K562 (cell line): ENCODE data around the gene NTRK2. TPM values are rescaled to one million over a fixed set of nuclear protein-coding genes. Genes with fewer than 3 reads are reported as not detected.

Experiments used
- ATAC-seq: fragments of 200-7000 bp; cut with Tn5 transposase; 3 replicates; pipeline ENCODE4 v1.9.1; 2020; ENCODE audit warnings: moderate library complexity
- BruUV-seq: library from RNA; stranded (reverse); fragments of 400-500 nt; replicated peaks from 2 replicates; lab custom pipeline; 2021; lab: Mats Ljungman, UMichigan
- CTCF ChIA-PET: fragments of 300-600 bp; formaldehyde crosslinking; extraction: SDS; loops from one replicate; lab custom pipeline; 2021; ENCODE audit warnings: low intra/inter-chr PET ratio; lab: Yijun Ruan, JAX
- POLR2A ChIA-PET: fragments of 300-600, 350-650 bp; sonication (Branson Sonifier 250); formaldehyde crosslinking; extraction: SDS; loops from one replicate; lab custom pipeline; 2021; ENCODE audit warnings: antibody characterized with exemption, inconsistent platforms; lab: Yijun Ruan, JAX
- DNase-seq, 4 experiments: peaks; one replicate each; pipeline versions ENCODE4 v3.0.0 to v3.0.0-alpha.2; 2011 to 2018; ENCODE audit warnings: low spot score in 3 of 4, mixed read lengths in 3 of 4; ENCODE audit errors: extremely low read depth in 1 of 4
- FAIRE-seq: peaks from 2 replicates; lab custom pipeline; 2011; peaks lifted over from hg19 to GRCh38; lab: Jason Lieb, UNC
- H2AFZ ChIP-seq: 2 replicates; pipeline ENCODE4 v1.6.0; 2011; ENCODE audit warnings: low read depth, low read length, control low read depth, inconsistent platforms
- H3K27ac ChIP-seq: fragments of 200-600 bp; 3 replicates; pipeline ENCODE4 v1.8.0; 2011; ENCODE audit warnings: low read depth, mild to moderate bottlenecking, control low read depth, inconsistent platforms, low read length, moderate library complexity, mixed read lengths; ENCODE audit errors: extremely low read depth
- H3K27me3 ChIP-seq, 2 experiments: fragments of 300-600 bp in 1 of 2; 2 replicates in 1 of 2; 3 replicates in 1 of 2; pipeline versions ENCODE4 v1.6.0 to v1.8.0; 2011; ENCODE audit warnings: inconsistent platforms in 2 of 2, low read length in 2 of 2, mild to moderate bottlenecking in 1 of 2, mixed read lengths in 1 of 2, moderate library complexity in 1 of 2; ENCODE audit not compliant: control insufficient read depth in 2 of 2, insufficient read depth in 2 of 2
- H3K36me3 ChIP-seq: fragments of 300-600 bp; 3 replicates; pipeline ENCODE4 v1.8.0; 2011; ENCODE audit warnings: mild to moderate bottlenecking, low read length, inconsistent platforms; ENCODE audit not compliant: control insufficient read depth, insufficient read depth
- H3K4me1 ChIP-seq, 2 experiments: fragments of 200-600 bp in 1 of 2; replicated peaks in 1 of 2; 2 replicates in 1 of 2; 3 replicates in 1 of 2; pipeline versions ENCODE4 v1.5.1 to v1.8.0; 2011; ENCODE audit warnings: inconsistent platforms in 2 of 2, low read length in 2 of 2, mild to moderate bottlenecking in 1 of 2, mixed read lengths in 1 of 2, moderate library complexity in 1 of 2; ENCODE audit not compliant: control insufficient read depth in 2 of 2, insufficient read depth in 2 of 2
- H3K4me2 ChIP-seq: 2 replicates; pipeline ENCODE4 v1.6.1; 2011; ENCODE audit warnings: low read length, control low read depth, inconsistent platforms, mixed read lengths; ENCODE audit not compliant: insufficient read depth
- H3K4me3 ChIP-seq: fragments of 200-600 bp; sonication (generic), shearing (Covaris generic); 2 replicates; pipeline ENCODE4 v1.5.1; 2016; ENCODE audit warnings: control low read depth, inconsistent platforms
- H3K79me2 ChIP-seq: fragments of 200-600 bp; 3 replicates; pipeline ENCODE4 v1.8.0; 2011; ENCODE audit warnings: low read length, inconsistent platforms; ENCODE audit not compliant: control insufficient read depth, insufficient read depth
- H3K9ac ChIP-seq, 2 experiments: 2 replicates each; pipeline versions ENCODE4 v1.6.0 to v1.6.1; 2011; ENCODE audit warnings: low read depth in 2 of 2, low read length in 2 of 2, control low read depth in 1 of 2, inconsistent platforms in 1 of 2, mild to moderate bottlenecking in 1 of 2, mixed read lengths in 1 of 2; ENCODE audit not compliant: insufficient read depth in 1 of 2
- H3K9me1 ChIP-seq: one replicate; pipeline ENCODE4 v1.6.0; 2011; ENCODE audit warnings: inconsistent platforms, mild to moderate bottlenecking, low read length, moderate library complexity; ENCODE audit not compliant: control insufficient read depth, insufficient read depth
- H3K9me3 ChIP-seq: replicated peaks from 2 replicates; pipeline ENCODE4 v1.5.1; 2011; ENCODE audit warnings: low read depth, low read length, inconsistent platforms; ENCODE audit not compliant: control insufficient read depth, insufficient read depth
- H4K20me1 ChIP-seq: replicated peaks from 2 replicates; pipeline ENCODE4 v1.6.1; 2011; ENCODE audit warnings: low read length, inconsistent platforms, mixed read lengths; ENCODE audit not compliant: control insufficient read depth, insufficient read depth
- BCOR ChIP-seq: fragments of 450-650 bp; IDR thresholded peaks from 2 replicates; pipeline ENCODE4 v1.6.1; 2016
- BRD4 ChIP-seq: fragments of 200-600 bp; sonication (generic); IDR thresholded peaks from 2 replicates; pipeline ENCODE4 v1.6.1; 2017; ENCODE audit warnings: inconsistent platforms
- FOXM1 ChIP-seq, 2 experiments: fragments of 450-650 bp in 1 of 2; sonication (generic) in 1 of 2; formaldehyde crosslinking in 1 of 2; IDR thresholded peaks; 2 replicates each; pipeline versions ENCODE4 v1.6.1 to v1.9.0; 2017 to 2022; ENCODE audit warnings: low read depth in 2 of 2, mild to moderate bottlenecking in 2 of 2, missing genetic modification reagents in 1 of 2, moderate library complexity in 1 of 2
- RCOR1 ChIP-seq, 2 experiments: IDR thresholded peaks; 2 replicates each; pipeline ENCODE4 v1.6.1; 2012; ENCODE audit warnings: low read depth in 2 of 2, low read length in 2 of 2, borderline replicate concordance in 1 of 2, improper control_type of control experiment in 1 of 2
- SP2 ChIP-seq: IDR thresholded peaks from 2 replicates; pipeline ENCODE4 v1.6.1; 2011; ENCODE audit warnings: mild to moderate bottlenecking, low read depth, low read length, moderate library complexity; ENCODE audit not compliant: poor library complexity, severe bottlenecking; ENCODE audit errors: extremely low read depth
- TGIF2 ChIP-seq: sonication (generic); formaldehyde crosslinking; IDR thresholded peaks from 2 replicates; pipeline ENCODE4 v1.8.1; 2022; ENCODE audit warnings: mild to moderate bottlenecking, missing genetic modification reagents, moderate library complexity
- ZNF165 ChIP-seq: fragments of 250-450 bp; sonication (Bioruptor Pico); IDR thresholded peaks from 2 replicates; pipeline ENCODE4 v1.4.0; 2020; ENCODE audit warnings: borderline replicate concordance
- ZNF311 ChIP-seq: fragments of 250-450 bp; sonication (Bioruptor Pico); IDR thresholded peaks from 2 replicates; pipeline ENCODE4 v1.4.0; 2020; ENCODE audit warnings: mild to moderate bottlenecking, moderate library complexity
- ZNF785 ChIP-seq: fragments of 250-450 bp; sonication (Bioruptor Pico); IDR thresholded peaks from 2 replicates; pipeline ENCODE4 v1.4.0; 2020; ENCODE audit warnings: mild to moderate bottlenecking
- WGBS: fragments of 100-300 bp; shearing (Covaris generic); methylation state at CpG from one replicate; pipeline ENCODE4 v1.1.6; 2016; ENCODE audit warnings: low coverage, mixed read lengths; ENCODE audit not compliant: insufficient coverage; ENCODE audit errors: missing lambda C conversion rate; 5-methylcytosine and 5-hydroxymethylcytosine counted together
- in situ Hi-C: fragments of 300-500 bp; cut with MboI; formaldehyde crosslinking; loops from 4 replicates; pipeline ENCODE4 v1.15.0; 2018; ENCODE audit warnings: inconsistent platforms, mixed read lengths
- intact Hi-C: fragments of 100-400 bp; cut with micrococcal nuclease; formaldehyde crosslinking; loops from 2 replicates; pipeline ENCODE4 v1.14.2; 2022
- polyA plus RNA-seq, 8 experiments: library from polyadenylated mRNA; depleted of rRNA in 4 of 8; stranded (reverse) in 5 of 8; unstranded in 3 of 8; fragments of >200 nt; fragmentation: Nextera tagmentation in 2 of 8; fragmentation: Illumina TruSeq in 1 of 8; extraction: Ambion mirVana in 2 of 8; extraction: Trizol in 1 of 8; gene quantifications; 2 replicates each; pipeline versions ENCODE4 v1.2.1 to v1.2.3, GENCODE V29; 2011 to 2014; ENCODE audit warnings: inconsistent platforms in 1 of 8, missing spikeins in 1 of 8
- total RNA-seq, 7 experiments: library from RNA; depleted of rRNA in 6 of 7; stranded (reverse); fragments of >200 nt in 6 of 7; fragmentation: Illumina TruSeq in 2 of 7; extraction: Trizol in 2 of 7; gene quantifications; 2 replicates each; pipeline versions ENCODE4 v1.2.1 to v1.2.3, GENCODE V29; 2011 to 2021; ENCODE audit warnings: low replicate concordance in 1 of 7

Gene NTRK2
- total and polyA plus RNA-seq, 9 of the 15 experiments (the other 6 are each of a cell fraction or from before 2014, with no cell fraction given), result not detected

DNA sequence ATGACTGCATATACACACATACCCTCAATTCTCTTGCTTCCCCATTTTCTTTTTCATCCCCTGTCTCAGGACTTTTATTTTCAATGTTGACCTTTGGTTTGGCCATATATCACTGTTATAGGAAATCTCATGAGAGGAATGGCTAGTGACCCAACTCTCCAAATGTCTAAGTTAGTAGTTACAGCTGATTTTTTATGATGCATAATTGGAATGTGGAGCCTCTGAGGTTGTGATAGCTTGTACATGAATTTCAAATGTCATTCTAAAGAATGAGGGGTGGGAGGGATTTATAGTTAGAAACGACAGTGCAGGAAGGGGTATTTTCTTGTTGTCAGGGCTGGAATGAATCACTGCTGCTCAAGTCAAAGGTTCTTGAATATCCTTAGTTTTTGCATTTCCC lies 356.1 kb downstream of the NTRK2 start:
- 0% methylated on average over 1 of the region's 1 CpG for WGBS
- FAIRE-seq (no peak), ATAC-seq (no peak), DNase-seq (no peak)
- no peaks in the 10 kb centered on the region for H3K4me1 ChIP-seq
- POLR2A ChIA-PET, result no interaction called here
- CTCF ChIA-PET, result no interaction called here
- H3K36me3 ChIP-seq, result no peaks in the 10 kb centered on the region
- H3K9me1 ChIP-seq, result no peaks in the 10 kb centered on the region
- H3K27me3 ChIP-seq, result no peaks in the 10 kb centered on the region
- no peaks in the 10 kb centered on the region for H4K20me1 ChIP-seq
- no peak overlapping the region for H3K9ac ChIP-seq
- BruUV-seq, result no TSS peak
- TF ChIP-seq FOXM1 (IDR thresholded peaks at IDR 0.05; ENCODE audit: low read depth), result no peak
- TF ChIP-seq FOXM1 (CRISPR knock-in tag; IDR thresholded peaks at IDR 0.05; ENCODE audit: low read depth), result no peak
- TF ChIP-seq BCOR, result no peak
- no peak for TF ChIP-seq SP2
- no peak for TF ChIP-seq TGIF2 (CRISPR knock-in tag)
- no peak for TF ChIP-seq RCOR1 (IDR thresholded peaks at IDR 0.05; ENCODE audit: borderline replicate concordance in 1 of 2, low read depth in 2 of 2, low read length in 2 of 2)
- no peak for TF ChIP-seq BRD4
- no peak for TF ChIP-seq ZNF785
- no peak for TF ChIP-seq ZNF165
- no peak for TF ChIP-seq ZNF311 (CRISPR knock-in tag)
- H3K4me3 ChIP-seq, result no peak overlapping the region
- H2AFZ ChIP-seq, result no peak overlapping the region
- intact Hi-C loops (no loop called here), in situ Hi-C loops (no loop called here)
- no peaks in the 10 kb centered on the region for H3K79me2 ChIP-seq
- no peak overlapping the region for H3K27ac ChIP-seq
- H3K4me2 ChIP-seq, result no peak overlapping the region
- H3K9me3 ChIP-seq, result no peaks in the 10 kb centered on the region
